ENCODE data around the gene MALL.

- TF ChIP-seq CTCF (IDR thresholded peaks at IDR 0.05 in 2 of 3, conservative IDR thresholded peaks at IDR 0.05 in 1 of 3; ENCODE audit: control insufficient read depth in 2 of 3, extremely low read depth in 1 of 3, insufficient read depth in 1 of 3, low read depth in 3 of 3, low read length in 3 of 3) (no peak), CHD4 (IDR thresholded peaks at IDR 0.05) (no peak), ELK1 (IDR thresholded peaks at IDR 0.05; ENCODE audit: low read depth, low read length) (no peak), EGR1 (IDR thresholded peaks at IDR 0.05; ENCODE audit: borderline replicate concordance in 1 of 2, low read depth in 2 of 2, low read length in 2 of 2) (no peak), RFX5 (IDR thresholded peaks at IDR 0.05; ENCODE audit: low read depth, low read length) (no peak), EZH2 (IDR thresholded peaks at IDR 0.05; ENCODE audit: borderline replicate concordance, control insufficient read depth, low read depth, low read length) (no peak), SMC3 (IDR thresholded peaks at IDR 0.05; ENCODE audit: borderline replicate concordance, low read length) (no peak), EED (IDR thresholded peaks at IDR 0.05; ENCODE audit: low read depth) (no peak), ETV6 (conservative IDR thresholded peaks at IDR 0.05 in 1 of 2, IDR thresholded peaks at IDR 0.05 in 1 of 2; ENCODE audit: borderline replicate concordance in 1 of 2, low read depth in 1 of 2) (no peak), PBX3 (IDR thresholded peaks at IDR 0.05; ENCODE audit: insufficient replicate concordance, low read depth, low read length) (no peak), POLR2AphosphoS5 (IDR thresholded peaks at IDR 0.05; ENCODE audit: low read length) (no peak), HDAC2 (IDR thresholded peaks at IDR 0.05) (no peak), NFIC (IDR thresholded peaks at IDR 0.05; ENCODE audit: low read depth, low read length) (no peak)
- TF ChIP-seq, protein P1, sequence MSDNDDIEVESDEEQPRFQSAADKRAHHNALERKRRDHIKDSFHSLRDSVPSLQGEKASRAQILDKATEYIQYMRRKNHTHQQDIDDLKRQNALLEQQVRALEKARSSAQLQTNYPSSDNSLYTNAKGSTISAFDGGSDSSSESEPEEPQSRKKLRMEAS (IDR thresholded peaks at IDR 0.05; ENCODE audit: low read depth, low read length), result no peak
Observed at GRCh38 chr2:110099038-110099425, 16.6 kb downstream of the MALL start.
